ENCODE data around the gene CNPY2.

Gene CNPY2

DNA sequence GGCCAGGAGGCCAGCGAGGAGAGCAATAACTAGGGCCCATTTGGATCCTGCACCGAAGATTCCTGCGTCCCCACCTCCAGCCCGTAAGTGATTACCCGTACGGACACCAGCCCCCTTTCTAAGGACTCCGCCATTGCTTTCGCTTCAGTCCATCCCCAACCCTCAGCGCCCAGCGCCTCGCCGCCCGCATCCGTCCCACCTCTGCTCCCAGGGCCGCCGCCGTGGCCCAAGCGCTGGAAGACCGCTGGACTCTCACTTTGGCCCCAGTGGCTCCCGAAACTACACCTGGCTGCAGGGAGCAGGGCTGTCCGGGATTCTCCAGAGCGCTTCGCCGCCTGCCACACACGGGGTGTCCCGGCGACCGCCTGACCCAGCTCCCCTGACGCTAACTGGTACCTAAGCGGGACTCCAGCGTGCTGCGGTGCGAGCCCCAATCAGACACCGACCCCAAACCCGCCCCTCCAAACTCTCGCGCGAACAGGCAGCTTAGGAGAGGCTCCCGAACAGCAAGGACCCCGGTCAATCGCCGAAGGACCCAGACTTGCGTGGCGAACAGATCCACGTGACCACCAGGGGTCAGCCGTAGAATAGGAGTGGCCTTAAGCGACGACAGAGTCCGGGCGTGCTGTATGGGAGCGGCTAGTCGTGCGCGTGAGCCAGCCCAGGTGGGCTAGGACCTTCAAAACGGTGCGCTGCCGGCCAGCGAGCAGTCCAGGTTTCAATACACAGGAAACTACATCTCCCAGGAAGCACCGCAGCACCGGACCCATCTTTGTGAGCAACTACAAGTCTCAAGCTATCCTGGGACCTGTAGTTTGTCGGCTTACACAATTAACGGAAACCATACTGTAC is at the start of gene CNPY2:
CNPY2 (minus strand) TSS at position 367 of the 852 bp plus-strand sequence. CDS start 771 bp downstream, outside the sequence.
- peak; percentile 63 for TF ChIP-seq ZFX (IDR thresholded peaks at IDR 0.05)
- TF ChIP-seq, protein P1, sequence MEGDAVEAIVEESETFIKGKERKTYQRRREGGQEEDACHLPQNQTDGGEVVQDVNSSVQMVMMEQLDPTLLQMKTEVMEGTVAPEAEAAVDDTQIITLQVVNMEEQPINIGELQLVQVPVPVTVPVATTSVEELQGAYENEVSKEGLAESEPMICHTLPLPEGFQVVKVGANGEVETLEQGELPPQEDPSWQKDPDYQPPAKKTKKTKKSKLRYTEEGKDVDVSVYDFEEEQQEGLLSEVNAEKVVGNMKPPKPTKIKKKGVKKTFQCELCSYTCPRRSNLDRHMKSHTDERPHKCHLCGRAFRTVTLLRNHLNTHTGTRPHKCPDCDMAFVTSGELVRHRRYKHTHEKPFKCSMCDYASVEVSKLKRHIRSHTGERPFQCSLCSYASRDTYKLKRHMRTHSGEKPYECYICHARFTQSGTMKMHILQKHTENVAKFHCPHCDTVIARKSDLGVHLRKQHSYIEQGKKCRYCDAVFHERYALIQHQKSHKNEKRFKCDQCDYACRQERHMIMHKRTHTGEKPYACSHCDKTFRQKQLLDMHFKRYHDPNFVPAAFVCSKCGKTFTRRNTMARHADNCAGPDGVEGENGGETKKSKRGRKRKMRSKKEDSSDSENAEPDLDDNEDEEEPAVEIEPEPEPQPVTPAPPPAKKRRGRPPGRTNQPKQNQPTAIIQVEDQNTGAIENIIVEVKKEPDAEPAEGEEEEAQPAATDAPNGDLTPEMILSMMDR (conservative IDR thresholded peaks at IDR 0.05): no peak; the same call in 1 of the 2 replicates
- H3K27ac ChIP-seq: peak within 1 kb of the TSS; percentile 89

DNA sequence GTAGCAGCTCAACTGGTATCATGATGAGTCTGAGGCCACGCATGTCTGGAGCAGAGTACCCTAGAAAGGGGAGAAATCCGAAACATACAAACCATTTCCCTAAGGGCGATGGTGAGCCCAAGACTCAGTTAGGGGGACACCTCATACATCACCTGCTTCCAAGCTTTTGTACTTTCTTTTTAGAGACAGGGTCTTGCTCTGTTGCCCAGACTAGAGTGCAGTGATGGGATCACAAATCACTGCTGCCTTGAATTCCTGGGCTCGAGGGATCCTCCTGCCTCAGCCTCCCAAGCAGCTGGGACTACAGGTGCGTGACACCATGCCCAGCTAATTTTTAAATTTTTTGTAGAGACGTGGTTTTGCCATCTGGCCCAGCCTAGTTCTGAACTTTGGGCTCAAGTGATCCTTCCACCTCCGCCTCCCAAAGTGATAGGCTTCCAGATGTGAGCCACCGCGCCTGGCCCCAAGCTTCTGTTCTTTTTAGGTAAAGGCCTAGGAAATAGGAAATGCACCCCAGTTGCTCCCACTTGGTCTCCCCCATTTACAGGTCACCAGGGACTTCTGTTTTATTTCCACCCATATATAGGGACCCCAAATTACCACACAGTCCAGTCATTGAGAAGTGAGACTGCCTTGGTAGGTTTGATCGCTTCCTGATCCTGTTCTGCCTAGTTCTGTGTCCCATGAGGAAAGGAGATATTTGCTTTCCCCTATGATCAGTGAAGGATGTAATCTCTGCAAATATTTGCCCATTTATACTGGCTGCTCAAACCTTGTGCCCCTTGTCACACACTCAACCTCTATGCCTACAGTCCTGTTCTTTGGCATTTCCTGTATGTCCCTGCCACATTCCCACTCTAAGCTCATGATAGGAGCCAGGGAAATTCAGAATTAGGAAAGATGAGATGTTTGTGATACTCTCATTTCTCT is 46.6 kb upstream of the CNPY2 start, which contains the start of gene APOF:
APOF (minus strand) TSS at position 728 of the 930 bp plus-strand sequence; CDS start at position 616, 112 bp downstream.
- no peak within 1 kb of the TSS for H3K27ac ChIP-seq
- TF ChIP-seq, protein P1 (conservative IDR thresholded peaks at IDR 0.05): no peak
- TF ChIP-seq ZFX (IDR thresholded peaks at IDR 0.05): no peak

DNA sequence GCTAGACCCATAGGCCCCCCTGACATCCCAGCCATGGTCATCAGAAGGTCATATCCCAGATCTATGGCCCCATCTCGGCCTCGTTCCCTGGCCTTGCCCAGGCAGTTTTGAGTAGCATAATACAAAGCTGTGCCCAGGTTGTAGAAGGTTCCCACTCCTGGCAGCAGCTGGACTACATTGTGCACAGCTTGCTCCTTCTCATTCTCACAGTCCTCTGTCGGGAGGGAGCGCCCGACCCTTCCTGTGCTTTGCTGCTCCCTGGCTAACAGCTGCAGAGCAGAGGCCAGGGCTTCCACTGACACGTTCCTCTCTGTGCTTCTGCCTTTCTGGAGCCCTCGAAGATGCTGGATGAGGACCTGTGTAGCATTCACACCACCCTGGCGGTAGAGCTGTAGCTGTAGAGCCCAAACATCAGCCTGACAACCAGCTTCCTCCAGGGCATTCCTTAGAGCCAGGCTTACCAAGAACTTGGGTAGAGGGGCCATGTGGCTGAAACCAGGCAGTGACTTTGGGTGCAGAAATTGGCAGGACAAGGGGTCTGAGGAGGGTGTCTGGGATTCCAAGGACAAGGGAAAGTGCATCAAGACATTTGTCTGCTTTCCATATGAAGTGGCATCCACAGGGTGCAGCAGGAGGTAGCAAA is 45.8 kb upstream of the CNPY2 start:
- no peak for TF ChIP-seq ZFX (IDR thresholded peaks at IDR 0.05)
- TF ChIP-seq, protein P1 (conservative IDR thresholded peaks at IDR 0.05): no peak
- no peak overlapping the region; the same call in 1 of the 2 replicates for H3K27ac ChIP-seq

DNA sequence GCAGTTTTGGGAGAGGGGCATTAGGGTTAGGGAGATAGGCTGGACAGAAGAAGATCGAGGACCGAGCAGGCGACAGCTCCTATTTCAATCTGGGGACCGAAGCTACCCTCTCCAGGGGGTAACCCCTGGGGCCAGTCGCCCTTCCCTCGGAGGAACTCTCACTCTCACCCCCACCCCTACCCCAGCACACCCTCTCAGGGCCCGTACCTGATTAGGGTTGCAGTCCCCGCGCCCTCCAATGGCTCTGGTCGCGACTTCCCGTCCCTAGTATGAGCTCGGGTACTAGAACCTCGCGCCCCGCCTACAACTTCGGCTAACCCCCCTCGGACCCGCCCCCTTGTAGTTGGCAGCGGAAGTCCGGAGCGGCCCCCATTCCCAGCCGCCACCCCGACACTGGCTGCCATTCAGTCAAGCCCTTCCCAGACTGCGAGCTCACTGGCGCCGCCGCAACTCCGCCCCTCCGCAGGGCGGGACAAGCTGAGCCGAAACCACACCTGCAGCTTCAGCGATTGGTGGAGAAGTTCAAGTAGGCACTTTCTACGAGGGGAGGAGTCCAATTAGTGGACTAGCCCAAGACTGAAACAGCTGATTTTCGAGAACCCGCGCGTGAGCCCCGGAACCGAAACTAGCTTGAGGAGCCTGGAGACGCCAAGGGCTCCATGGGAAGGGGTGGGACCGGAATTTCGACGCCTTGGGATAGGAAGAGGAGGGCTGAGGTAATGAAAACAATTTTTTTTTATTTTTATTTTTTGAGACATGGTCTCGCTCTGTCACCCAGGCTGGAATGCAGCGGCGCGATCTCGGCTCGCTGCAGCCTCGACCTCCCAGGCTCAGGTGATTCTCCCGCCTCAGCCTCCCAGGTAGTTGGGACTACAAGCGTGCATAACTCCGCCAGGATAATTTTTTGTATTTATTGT is 44.3 kb upstream of the CNPY2 start, which contains the start of gene STAT2:
STAT2 (minus strand) TSS at position 257 of the 917 bp plus-strand sequence. CDS start 3,536 bp downstream, outside the sequence.
- peak within 1 kb of the TSS; percentile 75 for H3K27ac ChIP-seq
- TF ChIP-seq, protein P1 (conservative IDR thresholded peaks at IDR 0.05): no peak
- TF ChIP-seq ZFX (IDR thresholded peaks at IDR 0.05): no peak

DNA sequence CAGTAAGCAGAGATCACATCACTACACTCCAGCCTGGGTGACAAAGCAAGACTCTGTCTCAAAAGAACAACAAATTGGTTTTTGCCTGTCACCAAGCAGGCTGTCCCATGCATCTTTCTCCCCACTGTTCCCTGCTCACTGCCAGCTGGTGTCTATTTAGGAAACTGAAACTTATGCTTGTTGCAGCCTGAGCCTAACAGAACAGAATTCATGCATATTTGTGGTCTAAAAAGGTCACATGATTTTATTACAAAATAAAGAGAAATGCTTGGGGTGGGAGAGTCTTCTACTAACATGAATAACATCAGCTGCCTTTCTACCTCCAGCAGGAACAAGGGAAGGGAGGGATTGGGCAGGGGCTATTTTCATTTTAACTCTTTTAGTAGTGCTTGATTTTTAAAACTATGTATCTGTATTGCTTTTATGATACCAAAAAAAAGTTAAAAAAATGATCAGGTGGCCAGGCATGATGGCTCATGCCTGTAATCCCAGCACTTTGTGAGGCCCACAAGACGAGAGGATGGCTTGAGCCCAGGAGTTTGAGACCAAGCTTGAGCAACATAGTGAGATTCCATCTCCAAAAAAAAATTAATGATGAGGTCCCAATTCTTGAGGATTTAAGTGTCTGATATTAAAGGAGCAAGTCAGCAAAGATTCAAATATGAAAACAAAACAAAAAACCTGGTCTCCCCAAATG is 43.2 kb upstream of the CNPY2 start:
- TF ChIP-seq, protein P1 (conservative IDR thresholded peaks at IDR 0.05): no peak
- TF ChIP-seq ZFX (IDR thresholded peaks at IDR 0.05): no peak

More for the DNA sequence above, 43.2 kb upstream of the CNPY2 start:
- H3K27ac ChIP-seq: no peak overlapping the region
